Measurements from ENCODE around the gene KIAA0753.

Gene KIAA0753

GRCh38 chr17:6568184-6568758 lies 72.2 kb downstream of the KIAA0753 start:
- DNase-seq: peak; percentile 35

GRCh38 chr17:6567528-6568183 lies 72.9 kb downstream of the KIAA0753 start:
- DNase-seq: peak; percentile 40

- DNase-seq: no peak
Measured at GRCh38 chr17:6561446-6561845, 79.1 kb downstream of the KIAA0753 start.

GRCh38 chr17:6560496-6560895 lies 80.0 kb downstream of the KIAA0753 start:
- DNase-seq: no peak

- no peak for DNase-seq
Measured at GRCh38 chr17:6559753-6560215, 80.7 kb downstream of the KIAA0753 start.

GRCh38 chr17:6558932-6559752 lies 81.4 kb downstream of the KIAA0753 start:
- DNase-seq: no peak

- DNase-seq: no peak
Measured at GRCh38 chr17:6558276-6558675, 82.2 kb downstream of the KIAA0753 start.

GRCh38 chr17:6557040-6557438 lies 83.5 kb downstream of the KIAA0753 start:
- no peak for DNase-seq

- no peak for DNase-seq
Measured at GRCh38 chr17:6556121-6557039, 84.1 kb downstream of the KIAA0753 start, which contains the start of gene PITPNM3. Gene PITPNM3 (minus strand): TSS chr17:6556555. CDS start chr17:6556406, 149 bp downstream.

GRCh38 chr17:6555331-6556120 lies 85.0 kb downstream of the KIAA0753 start:
- no peak for DNase-seq

GRCh38 chr17:6554871-6555330 lies 85.6 kb downstream of the KIAA0753 start:
- DNase-seq: no peak

- DNase-seq: no peak
Measured at GRCh38 chr17:6554342-6554741, 86.2 kb downstream of the KIAA0753 start.

- DNase-seq: no peak
Measured at GRCh38 chr17:6551869-6552531, 88.5 kb downstream of the KIAA0753 start.

GRCh38 chr17:6551356-6551755 lies 89.2 kb downstream of the KIAA0753 start:
- no peak for DNase-seq

GRCh38 chr17:6549384-6550036 lies 91.0 kb downstream of the KIAA0753 start:
- DNase-seq: no peak

GRCh38 chr17:6548578-6549330 lies 91.8 kb downstream of the KIAA0753 start:
- DNase-seq: no peak

- no peak for DNase-seq
Measured at GRCh38 chr17:6548034-6548433, 92.5 kb downstream of the KIAA0753 start.

GRCh38 chr17:6547336-6547735 lies 93.2 kb downstream of the KIAA0753 start:
- DNase-seq: no peak

GRCh38 chr17:6546069-6546718 lies 94.3 kb downstream of the KIAA0753 start:
- no peak for DNase-seq

Measured in activated CD8-positive, alpha-beta memory T cell treated with anti-CD3 and anti-CD28 coated beads for 24 hours (primary cell).